T47D (cell line): Measurements from ENCODE around the gene THG1L.
"Not testable (repeated sequence)": the region's sequence is repeated elsewhere in the genome, so short reads cannot be mapped to it uniquely, and the experiment has no call there.

Experiments
- DNase-seq, 2 experiments: peaks; one replicate each; pipeline versions ENCODE4 v3.0.0 to v3.0.0-alpha.2; 2011 to 2012; ENCODE audit warnings: low read depth in 1 of 2, low spot score in 1 of 2
- JUND ChIP-seq: IDR thresholded peaks from 2 replicates; pipeline ENCODE4 v1.6.1; 2012; ENCODE audit warnings: low read depth
- in situ Hi-C: cut with HindIII; loops from 2 replicates; pipeline ENCODE4 v1.10.0; 2016; ENCODE audit warnings: low sequenced_read_pairs, low pct_unique_long_range_greater_than_20kb

Gene THG1L

GRCh38 chr5:157710431-157710830 is 20.8 kb upstream of the THG1L start:
- in situ Hi-C loops: no loop called here
- no peak for DNase-seq
- no peak for TF ChIP-seq JUND

GRCh38 chr5:157710882-157711281 is 20.3 kb upstream of the THG1L start:
- TF ChIP-seq JUND: no peak
- no peak for DNase-seq
- in situ Hi-C loops: no loop called here

GRCh38 chr5:157713830-157714595 is 17.2 kb upstream of the THG1L start:
- no peak for DNase-seq
- in situ Hi-C loops: no loop called here
- no peak for TF ChIP-seq JUND

- TF ChIP-seq JUND: no peak
- in situ Hi-C loops: no loop called here
- DNase-seq: no peak
Observed at GRCh38 chr5:157714596-157714864, 16.7 kb upstream of the THG1L start.

- in situ Hi-C loops: no loop called here
- DNase-seq: peak; percentile 41 to 70
Observed at GRCh38 chr5:157718519-157718918, 12.7 kb upstream of the THG1L start.

GRCh38 chr5:157719245-157719644 is 12.0 kb upstream of the THG1L start:
- in situ Hi-C loops: no loop called here
- no peak for DNase-seq
- no peak for TF ChIP-seq JUND

More at GRCh38 chr5:157718519-157718918, 12.7 kb upstream of the THG1L start:
- no peak for TF ChIP-seq JUND

GRCh38 chr5:157721159-157721558 is 10.1 kb upstream of the THG1L start:
- in situ Hi-C loops: no loop called here
- no peak for TF ChIP-seq JUND
- no peak for DNase-seq

GRCh38 chr5:157722895-157723294 is 8.3 kb upstream of the THG1L start:
- DNase-seq, in situ Hi-C loops: not testable (repeated sequence)

- in situ Hi-C loops, DNase-seq: not testable (repeated sequence)
Observed at GRCh38 chr5:157726607-157727006, 4.6 kb upstream of the THG1L start.

- in situ Hi-C loops, DNase-seq: not testable (repeated sequence)
Observed at GRCh38 chr5:157727858-157728257, 3.4 kb upstream of the THG1L start.

- TF ChIP-seq JUND: no peak
- in situ Hi-C loops: no loop called here
- DNase-seq: no peak
Observed at GRCh38 chr5:157729858-157730257, 1.4 kb upstream of the THG1L start.

GRCh38 chr5:157730900-157731271 is 334 bp upstream of the THG1L start:
- in situ Hi-C loops: no loop called here
- no peak for TF ChIP-seq JUND
- no peak for DNase-seq

GRCh38 chr5:157732130-157732514 is 902 bp downstream of the THG1L start:
- DNase-seq: no peak
- no peak for TF ChIP-seq JUND
- in situ Hi-C loops: no loop called here

- no peak for DNase-seq
- no peak for TF ChIP-seq JUND
- in situ Hi-C loops: no loop called here
Observed at GRCh38 chr5:157732596-157733262, 1.5 kb downstream of the THG1L start.
